ENCODE results near the gene SYNGAP1. TPM values are rescaled to one million over a fixed set of nuclear protein-coding genes. Genes with fewer than 3 reads are reported as not detected.

The SYNGAP1 gene
- total and polyA plus RNA-seq, 2 of the 8 experiments (the other 6 are each of a cell fraction or from before 2014, with no cell fraction given), result 31.0 to 101 TPM

DNA sequence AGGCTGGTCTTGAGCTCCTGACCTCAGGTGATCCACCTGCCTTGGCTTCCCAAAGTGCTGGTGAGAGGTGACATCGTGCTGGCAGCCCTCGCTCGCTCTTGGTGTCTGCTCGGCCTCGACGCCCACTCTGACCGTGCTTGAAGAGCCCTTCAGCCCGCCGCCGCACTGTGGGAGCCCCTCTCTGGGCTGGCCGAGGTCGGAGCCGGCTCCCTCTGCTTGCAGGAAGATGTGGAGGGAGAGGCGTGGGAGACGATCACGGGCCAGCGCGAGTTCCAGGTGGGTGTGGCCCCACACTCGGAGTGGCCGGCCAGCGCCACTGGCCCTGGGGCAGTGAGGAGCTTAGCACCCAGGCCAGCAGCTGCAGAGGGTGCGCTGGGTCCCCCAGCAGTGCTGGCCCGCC is 82.6 kb downstream of the SYNGAP1 start (continued):
- TF ChIP-seq, protein P1, sequence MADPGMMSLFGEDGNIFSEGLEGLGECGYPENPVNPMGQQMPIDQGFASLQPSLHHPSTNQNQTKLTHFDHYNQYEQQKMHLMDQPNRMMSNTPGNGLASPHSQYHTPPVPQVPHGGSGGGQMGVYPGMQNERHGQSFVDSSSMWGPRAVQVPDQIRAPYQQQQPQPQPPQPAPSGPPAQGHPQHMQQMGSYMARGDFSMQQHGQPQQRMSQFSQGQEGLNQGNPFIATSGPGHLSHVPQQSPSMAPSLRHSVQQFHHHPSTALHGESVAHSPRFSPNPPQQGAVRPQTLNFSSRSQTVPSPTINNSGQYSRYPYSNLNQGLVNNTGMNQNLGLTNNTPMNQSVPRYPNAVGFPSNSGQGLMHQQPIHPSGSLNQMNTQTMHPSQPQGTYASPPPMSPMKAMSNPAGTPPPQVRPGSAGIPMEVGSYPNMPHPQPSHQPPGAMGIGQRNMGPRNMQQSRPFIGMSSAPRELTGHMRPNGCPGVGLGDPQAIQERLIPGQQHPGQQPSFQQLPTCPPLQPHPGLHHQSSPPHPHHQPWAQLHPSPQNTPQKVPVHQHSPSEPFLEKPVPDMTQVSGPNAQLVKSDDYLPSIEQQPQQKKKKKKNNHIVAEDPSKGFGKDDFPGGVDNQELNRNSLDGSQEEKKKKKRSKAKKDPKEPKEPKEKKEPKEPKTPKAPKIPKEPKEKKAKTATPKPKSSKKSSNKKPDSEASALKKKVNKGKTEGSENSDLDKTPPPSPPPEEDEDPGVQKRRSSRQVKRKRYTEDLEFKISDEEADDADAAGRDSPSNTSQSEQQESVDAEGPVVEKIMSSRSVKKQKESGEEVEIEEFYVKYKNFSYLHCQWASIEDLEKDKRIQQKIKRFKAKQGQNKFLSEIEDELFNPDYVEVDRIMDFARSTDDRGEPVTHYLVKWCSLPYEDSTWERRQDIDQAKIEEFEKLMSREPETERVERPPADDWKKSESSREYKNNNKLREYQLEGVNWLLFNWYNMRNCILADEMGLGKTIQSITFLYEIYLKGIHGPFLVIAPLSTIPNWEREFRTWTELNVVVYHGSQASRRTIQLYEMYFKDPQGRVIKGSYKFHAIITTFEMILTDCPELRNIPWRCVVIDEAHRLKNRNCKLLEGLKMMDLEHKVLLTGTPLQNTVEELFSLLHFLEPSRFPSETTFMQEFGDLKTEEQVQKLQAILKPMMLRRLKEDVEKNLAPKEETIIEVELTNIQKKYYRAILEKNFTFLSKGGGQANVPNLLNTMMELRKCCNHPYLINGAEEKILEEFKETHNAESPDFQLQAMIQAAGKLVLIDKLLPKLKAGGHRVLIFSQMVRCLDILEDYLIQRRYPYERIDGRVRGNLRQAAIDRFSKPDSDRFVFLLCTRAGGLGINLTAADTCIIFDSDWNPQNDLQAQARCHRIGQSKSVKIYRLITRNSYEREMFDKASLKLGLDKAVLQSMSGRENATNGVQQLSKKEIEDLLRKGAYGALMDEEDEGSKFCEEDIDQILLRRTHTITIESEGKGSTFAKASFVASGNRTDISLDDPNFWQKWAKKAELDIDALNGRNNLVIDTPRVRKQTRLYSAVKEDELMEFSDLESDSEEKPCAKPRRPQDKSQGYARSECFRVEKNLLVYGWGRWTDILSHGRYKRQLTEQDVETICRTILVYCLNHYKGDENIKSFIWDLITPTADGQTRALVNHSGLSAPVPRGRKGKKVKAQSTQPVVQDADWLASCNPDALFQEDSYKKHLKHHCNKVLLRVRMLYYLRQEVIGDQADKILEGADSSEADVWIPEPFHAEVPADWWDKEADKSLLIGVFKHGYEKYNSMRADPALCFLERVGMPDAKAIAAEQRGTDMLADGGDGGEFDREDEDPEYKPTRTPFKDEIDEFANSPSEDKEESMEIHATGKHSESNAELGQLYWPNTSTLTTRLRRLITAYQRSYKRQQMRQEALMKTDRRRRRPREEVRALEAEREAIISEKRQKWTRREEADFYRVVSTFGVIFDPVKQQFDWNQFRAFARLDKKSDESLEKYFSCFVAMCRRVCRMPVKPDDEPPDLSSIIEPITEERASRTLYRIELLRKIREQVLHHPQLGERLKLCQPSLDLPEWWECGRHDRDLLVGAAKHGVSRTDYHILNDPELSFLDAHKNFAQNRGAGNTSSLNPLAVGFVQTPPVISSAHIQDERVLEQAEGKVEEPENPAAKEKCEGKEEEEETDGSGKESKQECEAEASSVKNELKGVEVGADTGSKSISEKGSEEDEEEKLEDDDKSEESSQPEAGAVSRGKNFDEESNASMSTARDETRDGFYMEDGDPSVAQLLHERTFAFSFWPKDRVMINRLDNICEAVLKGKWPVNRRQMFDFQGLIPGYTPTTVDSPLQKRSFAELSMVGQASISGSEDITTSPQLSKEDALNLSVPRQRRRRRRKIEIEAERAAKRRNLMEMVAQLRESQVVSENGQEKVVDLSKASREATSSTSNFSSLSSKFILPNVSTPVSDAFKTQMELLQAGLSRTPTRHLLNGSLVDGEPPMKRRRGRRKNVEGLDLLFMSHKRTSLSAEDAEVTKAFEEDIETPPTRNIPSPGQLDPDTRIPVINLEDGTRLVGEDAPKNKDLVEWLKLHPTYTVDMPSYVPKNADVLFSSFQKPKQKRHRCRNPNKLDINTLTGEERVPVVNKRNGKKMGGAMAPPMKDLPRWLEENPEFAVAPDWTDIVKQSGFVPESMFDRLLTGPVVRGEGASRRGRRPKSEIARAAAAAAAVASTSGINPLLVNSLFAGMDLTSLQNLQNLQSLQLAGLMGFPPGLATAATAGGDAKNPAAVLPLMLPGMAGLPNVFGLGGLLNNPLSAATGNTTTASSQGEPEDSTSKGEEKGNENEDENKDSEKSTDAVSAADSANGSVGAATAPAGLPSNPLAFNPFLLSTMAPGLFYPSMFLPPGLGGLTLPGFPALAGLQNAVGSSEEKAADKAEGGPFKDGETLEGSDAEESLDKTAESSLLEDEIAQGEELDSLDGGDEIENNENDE (IDR thresholded peaks at IDR 0.05; ENCODE audit: insufficient replicate concordance, low read length), result no peak
- TF ChIP-seq BRCA1 (IDR thresholded peaks at IDR 0.05; ENCODE audit: low read depth, low read length) (no peak), KDM5A (IDR thresholded peaks at IDR 0.05; ENCODE audit: low read length) (no peak), JUN (IDR thresholded peaks at IDR 0.05; ENCODE audit: low read depth, low read length) (no peak), NANOG (IDR thresholded peaks at IDR 0.05; ENCODE audit: insufficient read depth, low read depth, low read length, poor library complexity, severe bottlenecking) (no peak), SP2 (IDR thresholded peaks at IDR 0.05; ENCODE audit: low read length) (no peak), GTF2F1 (IDR thresholded peaks at IDR 0.05; ENCODE audit: borderline replicate concordance, low read depth, low read length) (no peak), TEAD4 (IDR thresholded peaks at IDR 0.05; ENCODE audit: low read depth, low read length) (no peak), EGR1 (IDR thresholded peaks at IDR 0.05; ENCODE audit: borderline replicate concordance, low read depth, low read length) (no peak), KDM4A (IDR thresholded peaks at IDR 0.05; ENCODE audit: low read depth, low read length, severe bottlenecking) (no peak), SIN3A (conservative IDR thresholded peaks at IDR 0.05 in 1 of 2, IDR thresholded peaks at IDR 0.05 in 1 of 2; ENCODE audit: low read depth in 1 of 2, low read length in 2 of 2) (no peak)
- TF ChIP-seq, protein P2, sequence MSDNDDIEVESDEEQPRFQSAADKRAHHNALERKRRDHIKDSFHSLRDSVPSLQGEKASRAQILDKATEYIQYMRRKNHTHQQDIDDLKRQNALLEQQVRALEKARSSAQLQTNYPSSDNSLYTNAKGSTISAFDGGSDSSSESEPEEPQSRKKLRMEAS (IDR thresholded peaks at IDR 0.05), result no peak
